HepG2 (cell line): ENCODE data around the gene LLGL2. TPM values are rescaled to one million over a fixed set of nuclear protein-coding genes. Genes with fewer than 3 reads are reported as not detected.

Experiments used
- ATAC-seq: fragments of 200-7000 bp; cut with Tn5 transposase; 3 replicates; pipeline ENCODE4 v1.9.1; 2020; ENCODE audit warnings: mild to moderate bottlenecking, moderate library complexity
- BruUV-seq: library from RNA; stranded (reverse); fragments of 400-500 nt; replicated peaks from 2 replicates; lab custom pipeline; 2021; lab: Mats Ljungman, UMichigan
- CTCF ChIA-PET: fragments of 300-600 bp; formaldehyde crosslinking; extraction: SDS; loops from one replicate; lab custom pipeline; 2021; ENCODE audit warnings: low total read pairs, inconsistent platforms, low intra/inter-chr PET ratio; lab: Yijun Ruan, JAX
- POLR2A ChIA-PET: fragments of 350-600 bp; sonication (Branson Sonifier 250); formaldehyde crosslinking; loops from one replicate; lab custom pipeline; 2020; ENCODE audit warnings: antibody characterized with exemption, inconsistent platforms; lab: Yijun Ruan, JAX
- DNase-seq: peaks from one replicate; pipeline ENCODE4 v3.0.0-alpha.2; 2015; ENCODE audit warnings: low spot score
- FAIRE-seq: peaks from 3 replicates; lab custom pipeline; 2011; peaks lifted over from hg19 to GRCh38; lab: Jason Lieb, UNC
- H2AFZ ChIP-seq: one replicate; pipeline ENCODE4 v1.6.1; 2011; ENCODE audit warnings: low read length, inconsistent platforms
- H3K27ac ChIP-seq: fragments of 300-600 bp; 3 replicates; pipeline ENCODE4 v1.8.0; 2011; ENCODE audit warnings: mixed run types, mild to moderate bottlenecking, mixed read lengths, low read length, inconsistent platforms; ENCODE audit not compliant: insufficient read depth; ENCODE audit errors: extremely low read length
- H3K27me3 ChIP-seq, 2 experiments: fragments of 200-600 bp in 1 of 2; 2 replicates in 1 of 2; 3 replicates in 1 of 2; pipeline versions ENCODE4 v1.6.0 to v1.8.0; 2011; ENCODE audit warnings: low read length in 2 of 2, mild to moderate bottlenecking in 2 of 2, moderate library complexity in 2 of 2, inconsistent platforms in 1 of 2; ENCODE audit not compliant: insufficient read depth in 2 of 2, control insufficient read depth in 1 of 2
- H3K36me3 ChIP-seq, 2 experiments: fragments of 200-600 bp in 1 of 2; replicated peaks in 1 of 2; 2 replicates in 1 of 2; 3 replicates in 1 of 2; pipeline versions ENCODE4 v1.5.1 to v1.8.0; 2011; ENCODE audit warnings: low read length in 2 of 2, inconsistent platforms in 1 of 2; ENCODE audit not compliant: insufficient read depth in 2 of 2, control insufficient read depth in 1 of 2
- H3K4me1 ChIP-seq: 2 replicates; pipeline ENCODE4 v1.5.1; 2012; ENCODE audit warnings: low read length, inconsistent platforms; ENCODE audit not compliant: insufficient read depth
- H3K4me2 ChIP-seq: 2 replicates; pipeline ENCODE4 v1.6.0; 2011; ENCODE audit warnings: low read depth, low read length, inconsistent platforms
- H3K4me3 ChIP-seq, 3 experiments: fragments of 200-600 bp in 1 of 3; sonication (generic), shearing (Covaris generic) in 1 of 3; replicated peaks in 1 of 3; 2 replicates each; pipeline ENCODE4 v1.5.1; 2011 to 2016; ENCODE audit warnings: low read length in 3 of 3, inconsistent platforms in 2 of 3, low read depth in 2 of 3, mild to moderate bottlenecking in 2 of 3, control low read depth in 1 of 3, mixed read lengths in 1 of 3; ENCODE audit not compliant: insufficient read depth in 1 of 3
- H3K79me2 ChIP-seq: one replicate; pipeline ENCODE4 v1.6.1; 2011; ENCODE audit warnings: low read length, inconsistent platforms; ENCODE audit not compliant: insufficient read depth
- H3K9ac ChIP-seq: 2 replicates; pipeline ENCODE4 v1.6.0; 2011; ENCODE audit warnings: mild to moderate bottlenecking, low read depth, low read length, inconsistent platforms; ENCODE audit not compliant: insufficient read depth
- H3K9me3 ChIP-seq: 2 replicates; pipeline ENCODE4 v1.5.1; 2012; ENCODE audit warnings: mild to moderate bottlenecking, low read length
- H4K20me1 ChIP-seq: 2 replicates; pipeline ENCODE4 v1.6.0; 2011; ENCODE audit warnings: inconsistent platforms, mild to moderate bottlenecking, low read length, moderate library complexity; ENCODE audit not compliant: insufficient read depth
- KDM5B ChIP-seq: sonication (generic); formaldehyde crosslinking; IDR thresholded peaks from 2 replicates; pipeline ENCODE4 v1.4.0; 2020; ENCODE audit warnings: missing genetic modification reagents, mild to moderate bottlenecking, borderline replicate concordance
- NR2F1 ChIP-seq, 2 experiments: fragments of 450-650 bp in 1 of 2; formaldehyde crosslinking in 1 of 2; IDR thresholded peaks; 2 replicates each; pipeline versions ENCODE4 v1.5.0 to v1.6.1; 2016 to 2020; ENCODE audit warnings: mild to moderate bottlenecking in 1 of 2, missing compliant biosample characterization in 1 of 2, missing genetic modification reagents in 1 of 2, moderate library complexity in 1 of 2
- RCOR2 ChIP-seq: IDR thresholded peaks from 2 replicates; pipeline ENCODE4 v1.6.1; 2016; ENCODE audit warnings: missing biosample characterization, missing genetic modification reagents
- ZNF263 ChIP-seq: sonication (generic); formaldehyde crosslinking; IDR thresholded peaks from 2 replicates; pipeline ENCODE4 v1.4.0; 2020; ENCODE audit warnings: missing genetic modification reagents
- ZNF768 ChIP-seq: sonication (generic); formaldehyde crosslinking; IDR thresholded peaks from 2 replicates; pipeline ENCODE4 v1.4.0; 2020; ENCODE audit warnings: missing genetic modification reagents
- WGBS: methylation state at CpG from one replicate; pipeline ENCODE4 v1.1.6; 2017; ENCODE audit warnings: low lambda C conversion rate; 5-methylcytosine and 5-hydroxymethylcytosine counted together
- in situ Hi-C: cut with HindIII; loops from 2 replicates; pipeline ENCODE4 v1.10.0; 2017; ENCODE audit warnings: low pct_unique_long_range_greater_than_20kb; ENCODE audit not compliant: extremely low pct_ligation_motif_present
- intact Hi-C: fragments of 100-400 bp; cut with micrococcal nuclease; formaldehyde crosslinking; loops from one replicate; pipeline ENCODE4 v1.10.0; 2022; ENCODE audit not compliant: unreplicated experiment
- polyA plus RNA-seq, 8 experiments: library from polyadenylated mRNA; depleted of rRNA in 3 of 8; stranded (reverse) in 7 of 8; unstranded in 1 of 8; fragments of >200 nt; fragmentation: Illumina TruSeq in 4 of 8; extraction: Trizol in 4 of 8; gene quantifications; 2 replicates each; pipeline versions ENCODE4 v1.2.1 to v1.2.3, GENCODE V29; 2011 to 2016; ENCODE audit warnings: low read depth in 4 of 8, missing spikeins in 1 of 8, mixed read lengths in 1 of 8; ENCODE audit not compliant: insufficient read depth in 1 of 8
- total RNA-seq, 5 experiments: library from RNA; depleted of rRNA; stranded (reverse); fragments of >200 nt; fragmentation: Illumina TruSeq; extraction: Trizol; gene quantifications; 2 replicates each; pipeline ENCODE4 v1.2.3, GENCODE V29; 2016; ENCODE audit warnings: low read depth in 1 of 5
- TF ChIP-seq, protein P1 (sequence below): IDR thresholded peaks from 2 replicates; pipeline ENCODE4 v1.6.1; 2016; ENCODE audit warnings: low read depth

Gene LLGL2
- total and polyA plus RNA-seq, 2 of the 13 experiments (the other 11 are each of a cell fraction or from before 2014, with no cell fraction given): 83.0 to 86.7 TPM

GRCh38 chr17:75594499-75595283, 69.2 kb downstream of the LLGL2 start (continued):
- TF ChIP-seq RCOR2 (CRISPR knock-in tag): no peak
- TF ChIP-seq, protein P1, sequence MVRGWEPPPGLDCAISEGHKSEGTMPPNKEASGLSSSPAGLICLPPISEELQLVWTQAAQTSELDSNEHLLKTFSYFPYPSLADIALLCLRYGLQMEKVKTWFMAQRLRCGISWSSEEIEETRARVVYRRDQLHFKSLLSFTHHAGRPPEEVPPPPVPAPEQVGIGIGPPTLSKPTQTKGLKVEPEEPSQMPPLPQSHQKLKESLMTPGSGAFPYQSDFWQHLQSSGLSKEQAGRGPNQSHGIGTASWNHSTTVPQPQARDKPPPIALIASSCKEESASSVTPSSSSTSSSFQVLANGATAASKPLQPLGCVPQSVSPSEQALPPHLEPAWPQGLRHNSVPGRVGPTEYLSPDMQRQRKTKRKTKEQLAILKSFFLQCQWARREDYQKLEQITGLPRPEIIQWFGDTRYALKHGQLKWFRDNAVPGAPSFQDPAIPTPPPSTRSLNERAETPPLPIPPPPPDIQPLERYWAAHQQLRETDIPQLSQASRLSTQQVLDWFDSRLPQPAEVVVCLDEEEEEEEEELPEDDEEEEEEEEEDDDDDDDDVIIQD (CRISPR knock-in tag): no peak

- CTCF ChIA-PET: interaction anchor here (1.6 kb wide), 1 partner anchor 37 kb away, joined by 4 read pairs; the partner anchor contains the start of gene SMIM5
These were observed 69.9 kb downstream of the LLGL2 start for GRCh38 chr17:75595284-75595919.

More at GRCh38 chr17:75595284-75595919, 69.9 kb downstream of the LLGL2 start:
- peaks cover 22 to 42% of the 10 kb centered on the region in 2 experiments for H3K27me3 ChIP-seq
- no TSS peak for BruUV-seq
- no peak overlapping the region for H3K27ac ChIP-seq
- H3K4me3 ChIP-seq: no peak overlapping the region
- FAIRE-seq (no peak), ATAC-seq (peak; percentile 23), DNase-seq (no peak)
- POLR2A ChIA-PET: no interaction called here
- no peak overlapping the region for H3K4me2 ChIP-seq
- peaks cover 13% of the 10 kb centered on the region for H3K4me1 ChIP-seq
- H3K9me3 ChIP-seq: no peaks in the 10 kb centered on the region
- no peaks in the 10 kb centered on the region for H4K20me1 ChIP-seq
- no peaks in the 10 kb centered on the region for H3K36me3 ChIP-seq
- H3K9ac ChIP-seq: no peak overlapping the region
- H2AFZ ChIP-seq: no peak overlapping the region
- H3K79me2 ChIP-seq: no peaks in the 10 kb centered on the region
- 17% methylated on average over 6 of the region's 13 CpGs for WGBS
- TF ChIP-seq NR2F1 (CRISPR knock-in tag; IDR thresholded peaks at IDR 0.05): no peak
- TF ChIP-seq KDM5B (CRISPR knock-in tag): 0 out of 2 replicates have a peak, but pooled peaks have one; percentile 5
- TF ChIP-seq ZNF263 (CRISPR knock-in tag): peak; percentile 61; the same call in 1 of the 2 replicates
- peak; percentile 98 for TF ChIP-seq ZNF768
- in situ Hi-C loops (loop anchor here (10.0 kb wide), 1 partner anchor 171 kb away; no protein-coding TSS in a partner anchor), intact Hi-C loops (no loop called here)
